B cell (primary cell): Measurements from ENCODE around the gene CATSPERZ.

ENCODE experiments used
- EZH2 ChIP-seq: IDR thresholded peaks from 2 replicates; pipeline ENCODE4 v1.6.1; 2012; ENCODE audit warnings: borderline replicate concordance, low read depth, mild to moderate bottlenecking, moderate library complexity, low read length; ENCODE audit not compliant: insufficient read depth, poor library complexity, severe bottlenecking
- TF ChIP-seq, protein P1 (sequence below): fragments of 200-600 bp; IDR thresholded peaks from one replicate; pipeline ENCODE4 v1.8.0; 2022; ENCODE audit warnings: antibody characterized with exemption, mild to moderate bottlenecking

DNA sequence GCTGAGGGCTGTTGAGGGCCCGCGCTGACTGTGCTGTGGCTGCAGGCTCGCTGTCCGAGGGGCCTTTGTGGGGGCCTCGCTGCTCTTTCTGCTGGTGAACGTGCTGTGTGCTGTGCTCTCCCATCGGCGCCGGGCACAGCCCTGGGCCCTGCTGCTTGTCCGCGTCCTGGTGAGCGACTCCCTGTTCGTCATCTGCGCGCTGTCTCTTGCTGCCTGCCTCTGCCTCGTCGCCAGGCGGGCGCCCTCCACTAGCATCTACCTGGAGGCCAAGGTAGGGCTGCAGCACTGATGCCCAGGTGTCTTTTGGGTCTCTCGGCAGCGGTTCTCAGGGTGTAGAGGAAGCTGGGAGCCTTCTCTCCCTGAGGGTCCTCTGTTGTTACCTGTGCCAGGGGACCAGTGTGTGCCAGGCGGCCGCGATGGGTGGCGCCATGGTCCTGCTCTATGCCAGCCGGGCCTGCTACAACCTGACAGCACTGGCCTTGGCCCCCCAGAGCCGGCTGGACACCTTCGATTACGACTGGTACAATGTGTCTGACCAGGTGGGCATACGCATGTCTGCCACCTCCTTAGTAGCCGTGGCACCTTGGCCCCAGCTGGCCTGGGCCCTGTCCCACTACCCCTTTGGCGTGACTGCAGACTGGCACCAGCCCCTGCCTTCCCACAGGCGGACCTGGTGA, 12.3 kb upstream of the CATSPERZ start:
- TF ChIP-seq, protein P1, sequence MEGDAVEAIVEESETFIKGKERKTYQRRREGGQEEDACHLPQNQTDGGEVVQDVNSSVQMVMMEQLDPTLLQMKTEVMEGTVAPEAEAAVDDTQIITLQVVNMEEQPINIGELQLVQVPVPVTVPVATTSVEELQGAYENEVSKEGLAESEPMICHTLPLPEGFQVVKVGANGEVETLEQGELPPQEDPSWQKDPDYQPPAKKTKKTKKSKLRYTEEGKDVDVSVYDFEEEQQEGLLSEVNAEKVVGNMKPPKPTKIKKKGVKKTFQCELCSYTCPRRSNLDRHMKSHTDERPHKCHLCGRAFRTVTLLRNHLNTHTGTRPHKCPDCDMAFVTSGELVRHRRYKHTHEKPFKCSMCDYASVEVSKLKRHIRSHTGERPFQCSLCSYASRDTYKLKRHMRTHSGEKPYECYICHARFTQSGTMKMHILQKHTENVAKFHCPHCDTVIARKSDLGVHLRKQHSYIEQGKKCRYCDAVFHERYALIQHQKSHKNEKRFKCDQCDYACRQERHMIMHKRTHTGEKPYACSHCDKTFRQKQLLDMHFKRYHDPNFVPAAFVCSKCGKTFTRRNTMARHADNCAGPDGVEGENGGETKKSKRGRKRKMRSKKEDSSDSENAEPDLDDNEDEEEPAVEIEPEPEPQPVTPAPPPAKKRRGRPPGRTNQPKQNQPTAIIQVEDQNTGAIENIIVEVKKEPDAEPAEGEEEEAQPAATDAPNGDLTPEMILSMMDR: no peak
- no peak for TF ChIP-seq EZH2
